ENCODE data around the gene SAFB. TPM values are rescaled to one million over a fixed set of nuclear protein-coding genes. Genes with fewer than 3 reads are reported as not detected.

Gene SAFB
- total RNA-seq, 1 donor = 33.7 TPM

GRCh38 chr19:5654931-5655330 is 32.0 kb downstream of the SAFB start:
- Histone ChIP-seq H3K4me2 (ENCODE audit: insufficient read depth, low read length) (no peak overlapping the region), H3K27ac (ENCODE audit: low read depth, low read length) (no peak overlapping the region), H4K20me1 (ENCODE audit: insufficient read depth, low read length) (peaks cover 5% of the 10 kb centered on the region), H3K36me3 (ENCODE audit: insufficient read depth, low read length) (peaks cover 82% of the 10 kb centered on the region), H3K9me3 (ENCODE audit: low read depth, low read length) (no peaks in the 10 kb centered on the region), H3K79me2 (ENCODE audit: insufficient read depth, low read length) (peaks cover 13% of the 10 kb centered on the region), H3K27me3 (ENCODE audit: insufficient read depth, low read length) (no peaks in the 10 kb centered on the region), H3K4me1 (ENCODE audit: insufficient read depth, low read length) (no peaks in the 10 kb centered on the region), H2AFZ (ENCODE audit: low read length) (no peak overlapping the region), H3K4me3 (ENCODE audit: insufficient read depth, low read length) (no peak overlapping the region)
- no peak for DNase-seq (ENCODE audit: insufficient read length, low spot score, missing footprints)
- TF ChIP-seq, protein P1, sequence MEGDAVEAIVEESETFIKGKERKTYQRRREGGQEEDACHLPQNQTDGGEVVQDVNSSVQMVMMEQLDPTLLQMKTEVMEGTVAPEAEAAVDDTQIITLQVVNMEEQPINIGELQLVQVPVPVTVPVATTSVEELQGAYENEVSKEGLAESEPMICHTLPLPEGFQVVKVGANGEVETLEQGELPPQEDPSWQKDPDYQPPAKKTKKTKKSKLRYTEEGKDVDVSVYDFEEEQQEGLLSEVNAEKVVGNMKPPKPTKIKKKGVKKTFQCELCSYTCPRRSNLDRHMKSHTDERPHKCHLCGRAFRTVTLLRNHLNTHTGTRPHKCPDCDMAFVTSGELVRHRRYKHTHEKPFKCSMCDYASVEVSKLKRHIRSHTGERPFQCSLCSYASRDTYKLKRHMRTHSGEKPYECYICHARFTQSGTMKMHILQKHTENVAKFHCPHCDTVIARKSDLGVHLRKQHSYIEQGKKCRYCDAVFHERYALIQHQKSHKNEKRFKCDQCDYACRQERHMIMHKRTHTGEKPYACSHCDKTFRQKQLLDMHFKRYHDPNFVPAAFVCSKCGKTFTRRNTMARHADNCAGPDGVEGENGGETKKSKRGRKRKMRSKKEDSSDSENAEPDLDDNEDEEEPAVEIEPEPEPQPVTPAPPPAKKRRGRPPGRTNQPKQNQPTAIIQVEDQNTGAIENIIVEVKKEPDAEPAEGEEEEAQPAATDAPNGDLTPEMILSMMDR (IDR thresholded peaks at IDR 0.05; ENCODE audit: extremely low read depth, low read depth, low read length) = no peak

DNA sequence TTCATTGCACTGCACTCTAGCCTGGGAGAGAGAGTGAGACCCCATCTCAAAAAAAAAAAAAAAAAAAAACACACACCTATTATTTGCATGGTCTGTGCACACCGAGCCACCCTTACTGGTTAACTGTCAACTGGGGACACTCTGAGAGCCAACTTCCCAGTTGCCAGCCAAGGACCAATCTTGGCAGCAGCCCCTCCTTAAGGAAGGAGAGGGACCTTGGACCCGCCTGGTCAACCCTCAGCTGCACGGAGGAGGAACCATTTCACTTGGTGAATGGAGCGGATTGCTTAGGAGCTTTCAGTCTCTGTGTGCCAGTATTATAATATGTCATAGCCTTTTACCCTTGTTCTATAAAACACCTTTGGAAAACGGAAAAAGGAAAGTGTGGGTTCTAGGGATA is 32.5 kb downstream of the SAFB start:
- peaks cover 83% of the 10 kb centered on the region for H3K36me3 ChIP-seq (ENCODE audit: insufficient read depth, low read length)
- H3K79me2 ChIP-seq (ENCODE audit: insufficient read depth, low read length) = peaks cover 13% of the 10 kb centered on the region
- no peak for DNase-seq (ENCODE audit: insufficient read length, low spot score, missing footprints)
- H3K27ac ChIP-seq (ENCODE audit: low read depth, low read length) = no peak overlapping the region
- no peaks in the 10 kb centered on the region for H3K4me1 ChIP-seq (ENCODE audit: insufficient read depth, low read length)
- TF ChIP-seq, protein P1 (IDR thresholded peaks at IDR 0.05; ENCODE audit: extremely low read depth, low read depth, low read length) = no peak
- H3K27me3 ChIP-seq (ENCODE audit: insufficient read depth, low read length) = no peaks in the 10 kb centered on the region
- H2AFZ ChIP-seq (ENCODE audit: low read length) = no peak overlapping the region
- H3K9me3 ChIP-seq (ENCODE audit: low read depth, low read length) = no peaks in the 10 kb centered on the region
- H3K4me2 ChIP-seq (ENCODE audit: insufficient read depth, low read length) = no peak overlapping the region
- H3K4me3 ChIP-seq (ENCODE audit: insufficient read depth, low read length) = no peak overlapping the region
- H4K20me1 ChIP-seq (ENCODE audit: insufficient read depth, low read length) = peaks cover 5% of the 10 kb centered on the region

- Histone ChIP-seq H3K27me3 (ENCODE audit: insufficient read depth, low read length) (no peaks in the 10 kb centered on the region), H3K4me2 (ENCODE audit: insufficient read depth, low read length) (no peak overlapping the region), H3K4me3 (ENCODE audit: insufficient read depth, low read length) (no peak overlapping the region), H3K27ac (ENCODE audit: low read depth, low read length) (no peak overlapping the region), H3K9me3 (ENCODE audit: low read depth, low read length) (no peaks in the 10 kb centered on the region), H3K4me1 (ENCODE audit: insufficient read depth, low read length) (peaks cover 8% of the 10 kb centered on the region), H4K20me1 (ENCODE audit: insufficient read depth, low read length) (peaks cover 15% of the 10 kb centered on the region), H2AFZ (ENCODE audit: low read length) (no peak overlapping the region), H3K36me3 (ENCODE audit: insufficient read depth, low read length) (peaks cover 79% of the 10 kb centered on the region), H3K79me2 (ENCODE audit: insufficient read depth, low read length) (peaks cover 5% of the 10 kb centered on the region)
- DNase-seq (ENCODE audit: insufficient read length, low spot score, missing footprints) = no peak
- TF ChIP-seq, protein P1 (IDR thresholded peaks at IDR 0.05; ENCODE audit: extremely low read depth, low read depth, low read length) = no peak
Observed at GRCh38 chr19:5661483-5661882, 38.6 kb downstream of the SAFB start.

DNA sequence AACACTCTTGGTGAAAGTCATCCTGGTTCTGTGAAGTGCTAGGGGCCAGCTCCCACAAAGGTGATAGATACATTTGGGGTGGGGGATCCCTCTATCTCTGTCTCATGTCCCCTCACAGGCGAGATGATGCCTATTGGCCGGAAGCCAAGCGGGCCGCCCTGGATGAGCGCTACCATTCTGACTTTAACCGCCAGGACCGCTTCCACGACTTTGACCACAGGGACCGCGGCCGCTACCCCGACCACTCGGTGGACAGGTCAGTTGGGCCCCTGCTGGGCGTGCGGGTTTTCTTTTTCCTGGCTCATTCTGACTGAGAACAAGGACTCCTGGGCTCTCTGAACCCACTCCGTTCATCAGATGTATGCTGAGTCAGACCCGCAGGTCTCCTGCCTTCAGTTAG is 41.0 kb downstream of the SAFB start:
- Histone ChIP-seq H2AFZ (ENCODE audit: low read length) (no peak overlapping the region), H3K4me2 (ENCODE audit: insufficient read depth, low read length) (no peak overlapping the region), H3K4me1 (ENCODE audit: insufficient read depth, low read length) (peaks cover 9% of the 10 kb centered on the region), H3K4me3 (ENCODE audit: insufficient read depth, low read length) (no peak overlapping the region), H3K79me2 (ENCODE audit: insufficient read depth, low read length) (peaks cover 8% of the 10 kb centered on the region), H3K27ac (ENCODE audit: low read depth, low read length) (no peak overlapping the region), H3K36me3 (ENCODE audit: insufficient read depth, low read length) (peaks cover 85% of the 10 kb centered on the region), H3K9me3 (ENCODE audit: low read depth, low read length) (no peaks in the 10 kb centered on the region), H4K20me1 (ENCODE audit: insufficient read depth, low read length) (peaks cover 25% of the 10 kb centered on the region), H3K27me3 (ENCODE audit: insufficient read depth, low read length) (no peaks in the 10 kb centered on the region)
- no peak for DNase-seq (ENCODE audit: insufficient read length, low spot score, missing footprints)
- TF ChIP-seq, protein P1 (IDR thresholded peaks at IDR 0.05; ENCODE audit: extremely low read depth, low read depth, low read length) = no peak

Measured in osteoblast (primary cell).